ENCODE results near the gene ACCS. TPM values are rescaled to one million over a fixed set of nuclear protein-coding genes. Genes with fewer than 3 reads are reported as not detected.
A peak's percentile ranks its signal among the peaks of the same experiment; 100 is the strongest.

Gene ACCS
- total and polyA plus RNA-seq, 3 donors from 2014 or later: 33.4 to 65.4 (median 63.0) TPM

- no peaks in the 10 kb centered on the region for H3K36me3 ChIP-seq (ENCODE audit: low read depth, missing control alignments)
- H3K9me3 ChIP-seq: no peaks in the 10 kb centered on the region
- H3K4me1 ChIP-seq: no peaks in the 10 kb centered on the region
- no peak for DNase-seq
- intact Hi-C loops (cut with DNase I; ENCODE audit: low total_unique reads): no loop called here
- WGBS, 2 donors: 95 to 98% methylated on average over 5 of the region's 5 CpGs
- H3K27ac ChIP-seq: no peak overlapping the region
- no peak for TF ChIP-seq CTCF (IDR thresholded peaks at IDR 0.05)
- TF ChIP-seq POLR2A (IDR thresholded peaks at IDR 0.05): no peak
- H3K4me3 ChIP-seq: no peak overlapping the region
- no peaks in the 10 kb centered on the region for H3K27me3 ChIP-seq
These were observed 38.6 kb downstream of the ACCS start for GRCh38 chr11:44104481-44105294.

GRCh38 chr11:44108260-44108659 lies 42.2 kb downstream of the ACCS start:
- DNase-seq: no peak
- Histone ChIP-seq H3K27ac (no peak overlapping the region), H3K27me3 (no peaks in the 10 kb centered on the region), H3K4me1 (peaks cover 6% of the 10 kb centered on the region), H3K4me3 (no peak overlapping the region), H3K9me3 (no peaks in the 10 kb centered on the region), H3K36me3 (ENCODE audit: low read depth, missing control alignments) (no peaks in the 10 kb centered on the region)
- WGBS, 2 donors: 96 to 98% methylated on average over 6 of the region's 6 CpGs
- TF ChIP-seq POLR2A (IDR thresholded peaks at IDR 0.05): no peak
- no peak for TF ChIP-seq CTCF (IDR thresholded peaks at IDR 0.05)
- intact Hi-C loops (cut with DNase I; ENCODE audit: low total_unique reads): no loop called here

GRCh38 chr11:44110231-44110679 lies 44.2 kb downstream of the ACCS start:
- Histone ChIP-seq H3K27ac (no peak overlapping the region), H3K4me3 (no peak overlapping the region), H3K9me3 (no peaks in the 10 kb centered on the region), H3K27me3 (no peaks in the 10 kb centered on the region), H3K4me1 (peaks cover 6% of the 10 kb centered on the region), H3K36me3 (ENCODE audit: low read depth, missing control alignments) (no peaks in the 10 kb centered on the region)
- DNase-seq: peak; percentile 67
- intact Hi-C loops (cut with DNase I; ENCODE audit: low total_unique reads): no loop called here
- 20 to 25% methylated on average over 4 of the region's 4 CpGs for WGBS, 2 donors
- no peak for TF ChIP-seq POLR2A (IDR thresholded peaks at IDR 0.05)
- peak; percentile 24 to 72 (median 59) for TF ChIP-seq CTCF (IDR thresholded peaks at IDR 0.05)

GRCh38 chr11:44112091-44112821 lies 46.2 kb downstream of the ACCS start:
- TF ChIP-seq POLR2A (IDR thresholded peaks at IDR 0.05): no peak
- no peak for TF ChIP-seq CTCF (IDR thresholded peaks at IDR 0.05)
- peak; percentile 20 for DNase-seq
- Histone ChIP-seq H3K36me3 (ENCODE audit: low read depth, missing control alignments) (no peaks in the 10 kb centered on the region), H3K27me3 (no peaks in the 10 kb centered on the region), H3K4me3 (no peak overlapping the region), H3K9me3 (no peaks in the 10 kb centered on the region), H3K27ac (no peak overlapping the region), H3K4me1 (peaks cover 6% of the 10 kb centered on the region)
- WGBS, 2 donors: 52 to 55% methylated on average over 7 of the region's 7 CpGs
- intact Hi-C loops (cut with DNase I; ENCODE audit: low total_unique reads): no loop called here

All from testis (tissue), 3 donors.